Tibial artery (tissue), 4 donors: ENCODE measurements around the gene SPACA4.
A peak's percentile ranks its signal among the peaks of the same experiment; 100 is the strongest.

Experiments
- DNase-seq, 2 donors: peaks; one replicate each; pipeline ENCODE4 v3.0.0-alpha.2; 2019
- H3K27ac ChIP-seq, 2 donors: fragments of 200-600 bp; sonication (generic) in 1 of 2; 1 replicate in 1 of 2; 2 replicates in 1 of 2; pipeline ENCODE4 v1.5.1; 2018 to 2019; ENCODE audit warnings: mild to moderate bottlenecking in 1 of 2
- H3K27me3 ChIP-seq, 2 donors: fragments of 200-600 bp; sonication (generic) in 1 of 2; one replicate each; pipeline versions ENCODE4 v1.5.1 to v1.6.0; 2016 to 2019
- H3K36me3 ChIP-seq, 3 donors: fragments of 200-600 bp; sonication (generic) in 2 of 3; one replicate each; pipeline ENCODE4 v1.5.1; 2016 to 2019; ENCODE audit warnings: mild to moderate bottlenecking in 2 of 3
- H3K4me1 ChIP-seq, 4 donors: fragments of 200-600 bp; sonication (generic) in 2 of 4; 1 replicate in 3 of 4; 2 replicates in 1 of 4; pipeline ENCODE4 v1.5.1; 2016 to 2019
- H3K4me3 ChIP-seq, 2 donors: fragments of 200-600 bp; sonication (generic) in 1 of 2; 1 replicate in 1 of 2; 2 replicates in 1 of 2; pipeline ENCODE4 v1.5.1; 2018 to 2019; ENCODE audit warnings: mild to moderate bottlenecking in 2 of 2
- H3K9me3 ChIP-seq, 3 donors: fragments of 200-600 bp; sonication (generic) in 1 of 3; one replicate each; pipeline ENCODE4 v1.5.1; 2016 to 2019
- intact Hi-C: fragments of 100-400 bp; cut with DNase I; formaldehyde crosslinking; loops from one replicate; pipeline ENCODE4 v1.15.0; 2023; ENCODE audit warnings: low total_unique reads
- TF ChIP-seq, protein P1 (sequence below), 2 experiments: fragments of 200-600 bp in 1 of 2; fragments of 450-650 bp in 1 of 2; IDR thresholded peaks; one replicate each; pipeline ENCODE4 v1.5.1; 2017 to 2019; ENCODE audit warnings: antibody characterized with exemption in 2 of 2, mild to moderate bottlenecking in 1 of 2, moderate library complexity in 1 of 2

Gene SPACA4

DNA sequence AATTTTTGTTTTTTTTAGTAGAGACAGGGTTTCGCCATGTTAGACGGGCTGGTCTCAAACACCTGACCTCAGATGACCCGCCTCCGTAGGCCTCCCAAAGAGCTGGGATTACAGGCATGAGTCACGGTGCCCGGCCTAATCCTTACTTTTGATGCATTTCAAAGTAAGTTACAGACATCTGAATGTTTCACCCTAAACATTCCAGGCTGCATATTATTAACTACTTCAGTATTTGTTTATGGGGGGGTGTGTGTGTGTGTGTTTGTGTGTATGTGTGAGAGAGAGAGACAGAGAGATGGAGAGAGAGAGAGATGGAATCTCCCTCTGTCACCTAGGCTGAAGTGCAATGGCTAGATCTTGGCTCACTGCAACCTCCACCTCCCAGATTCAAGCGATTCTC lies 41.5 kb upstream of the SPACA4 start:
- peaks cover 0 to 14% (median 12%) of the 10 kb centered on the region in 4 donors for H3K4me1 ChIP-seq
- no peak overlapping the region for H3K27ac ChIP-seq
- no peak overlapping the region for H3K4me3 ChIP-seq
- TF ChIP-seq, protein P1, sequence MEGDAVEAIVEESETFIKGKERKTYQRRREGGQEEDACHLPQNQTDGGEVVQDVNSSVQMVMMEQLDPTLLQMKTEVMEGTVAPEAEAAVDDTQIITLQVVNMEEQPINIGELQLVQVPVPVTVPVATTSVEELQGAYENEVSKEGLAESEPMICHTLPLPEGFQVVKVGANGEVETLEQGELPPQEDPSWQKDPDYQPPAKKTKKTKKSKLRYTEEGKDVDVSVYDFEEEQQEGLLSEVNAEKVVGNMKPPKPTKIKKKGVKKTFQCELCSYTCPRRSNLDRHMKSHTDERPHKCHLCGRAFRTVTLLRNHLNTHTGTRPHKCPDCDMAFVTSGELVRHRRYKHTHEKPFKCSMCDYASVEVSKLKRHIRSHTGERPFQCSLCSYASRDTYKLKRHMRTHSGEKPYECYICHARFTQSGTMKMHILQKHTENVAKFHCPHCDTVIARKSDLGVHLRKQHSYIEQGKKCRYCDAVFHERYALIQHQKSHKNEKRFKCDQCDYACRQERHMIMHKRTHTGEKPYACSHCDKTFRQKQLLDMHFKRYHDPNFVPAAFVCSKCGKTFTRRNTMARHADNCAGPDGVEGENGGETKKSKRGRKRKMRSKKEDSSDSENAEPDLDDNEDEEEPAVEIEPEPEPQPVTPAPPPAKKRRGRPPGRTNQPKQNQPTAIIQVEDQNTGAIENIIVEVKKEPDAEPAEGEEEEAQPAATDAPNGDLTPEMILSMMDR (IDR thresholded peaks at IDR 0.05): no peak
- intact Hi-C loops: no loop called here
- DNase-seq: no peak
- peaks cover 0 to 3% of the 10 kb centered on the region in 2 donors for H3K27me3 ChIP-seq
- H3K9me3 ChIP-seq: no peaks in the 10 kb centered on the region
- H3K36me3 ChIP-seq: no peaks in the 10 kb centered on the region

DNA sequence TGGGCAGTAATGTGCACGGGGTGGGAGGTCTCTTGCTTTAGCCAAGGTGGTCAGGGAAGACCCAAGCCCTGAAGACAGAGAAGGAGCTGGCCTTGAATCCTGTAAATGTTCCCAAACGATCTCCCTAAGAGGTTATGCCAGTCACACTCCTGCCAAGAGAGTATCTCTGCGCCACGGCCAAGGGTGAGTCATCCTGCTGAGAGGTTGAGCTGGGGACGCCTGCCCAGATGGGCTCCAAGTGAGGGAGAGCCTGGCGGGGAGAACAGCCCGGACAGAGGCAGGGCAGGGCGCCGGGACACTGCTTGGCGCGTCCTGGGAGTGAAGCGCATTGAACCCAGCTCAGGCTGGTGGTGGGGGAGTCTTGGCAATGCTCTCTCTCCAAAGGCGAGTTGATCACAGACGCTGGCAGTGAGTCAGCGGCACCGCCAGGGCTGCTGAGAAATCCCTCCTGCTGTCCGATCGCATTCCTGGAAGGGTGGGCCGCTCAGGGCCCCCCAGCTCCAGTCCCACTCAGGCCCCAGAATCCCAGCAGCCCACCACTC lies 38.1 kb upstream of the SPACA4 start:
- Histone ChIP-seq H3K27ac (peak overlapping the region in 1 of 2 donors; percentile 55), H3K36me3 (no peaks in the 10 kb centered on the region), H3K9me3 (no peaks in the 10 kb centered on the region), H3K27me3 (no peaks in the 10 kb centered on the region), H3K4me1 (peaks cover 0 to 14% (median 12%) of the 10 kb centered on the region in 4 donors), H3K4me3 (peak overlapping the region in 1 of 2 donors; percentile 1)
- DNase-seq: peak; percentile 89 to 91
- intact Hi-C loops: no loop called here
- TF ChIP-seq, protein P1 (IDR thresholded peaks at IDR 0.05): no peak

DNA sequence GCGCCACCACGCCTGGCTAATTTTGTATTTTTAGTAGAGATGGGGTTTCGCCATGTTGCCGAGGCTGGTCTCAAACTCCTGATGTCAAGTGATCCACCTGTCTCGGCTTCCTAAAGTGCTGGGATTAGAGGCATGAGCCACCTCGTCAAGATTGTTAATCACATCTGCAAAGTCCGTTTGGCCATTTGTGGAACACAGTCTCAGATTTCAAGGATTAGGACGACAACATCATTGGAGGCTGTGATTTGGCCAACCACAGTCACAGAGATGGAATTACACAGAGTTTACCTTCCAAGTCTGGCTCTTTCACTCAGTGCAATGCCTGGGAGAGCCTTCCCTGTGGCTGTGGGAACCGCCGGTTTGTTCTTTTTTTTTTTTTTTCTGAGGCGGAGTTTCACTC lies 36.7 kb upstream of the SPACA4 start:
- H3K4me3 ChIP-seq: no peak overlapping the region
- no peaks in the 10 kb centered on the region for H3K27me3 ChIP-seq
- no peaks in the 10 kb centered on the region for H3K9me3 ChIP-seq
- H3K36me3 ChIP-seq: no peaks in the 10 kb centered on the region
- TF ChIP-seq, protein P1 (IDR thresholded peaks at IDR 0.05): no peak
- H3K27ac ChIP-seq: no peak overlapping the region
- H3K4me1 ChIP-seq: peaks cover 0 to 14% (median 12%) of the 10 kb centered on the region in 4 donors
- intact Hi-C loops: no loop called here
- peak in 1 of 2 donors; percentile 23 for DNase-seq

DNA sequence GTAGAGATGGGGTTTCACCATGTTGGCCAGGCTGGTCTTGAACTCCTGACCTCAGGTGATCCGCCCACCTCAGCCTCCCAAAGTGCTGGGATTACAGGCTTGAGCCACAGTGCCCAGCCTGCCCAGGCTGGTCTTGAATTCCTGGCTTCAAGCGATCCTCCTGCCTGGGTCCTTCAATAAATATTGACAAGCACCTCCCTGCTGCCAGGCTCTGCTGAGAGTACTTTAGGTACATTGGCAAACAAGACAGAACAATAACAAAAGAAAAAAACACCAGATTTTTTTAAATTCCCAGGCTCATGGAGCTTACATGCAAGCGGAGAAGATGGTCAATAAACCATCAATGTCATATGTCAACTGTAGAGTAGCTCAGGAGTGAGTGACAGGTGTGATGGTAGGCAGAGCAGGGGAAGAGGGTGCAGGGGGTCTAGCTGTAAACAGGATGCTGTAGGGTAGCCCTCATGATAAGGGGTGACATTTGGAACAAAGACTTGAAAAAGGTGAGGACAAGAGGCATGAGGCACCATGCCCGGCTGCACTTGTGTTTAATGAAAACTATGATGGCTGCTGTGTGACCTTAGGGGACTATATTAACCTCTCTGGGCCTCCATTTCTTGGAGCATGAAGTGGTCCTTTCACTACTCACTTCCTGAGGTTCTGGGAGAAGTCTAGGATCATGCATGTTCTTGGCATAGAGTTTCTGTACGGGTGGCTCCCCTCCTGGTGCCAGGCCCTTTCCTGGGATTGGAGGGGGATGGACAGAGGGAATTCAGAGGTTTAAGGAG lies 35.0 kb upstream of the SPACA4 start:
- H3K9me3 ChIP-seq: no peaks in the 10 kb centered on the region
- DNase-seq: no peak
- H3K27me3 ChIP-seq: no peaks in the 10 kb centered on the region
- H3K36me3 ChIP-seq: no peaks in the 10 kb centered on the region
- peaks cover 0 to 14% (median 12%) of the 10 kb centered on the region in 4 donors for H3K4me1 ChIP-seq
- TF ChIP-seq, protein P1 (IDR thresholded peaks at IDR 0.05): no peak
- intact Hi-C loops: no loop called here
- H3K27ac ChIP-seq: no peak overlapping the region
- no peak overlapping the region for H3K4me3 ChIP-seq

DNA sequence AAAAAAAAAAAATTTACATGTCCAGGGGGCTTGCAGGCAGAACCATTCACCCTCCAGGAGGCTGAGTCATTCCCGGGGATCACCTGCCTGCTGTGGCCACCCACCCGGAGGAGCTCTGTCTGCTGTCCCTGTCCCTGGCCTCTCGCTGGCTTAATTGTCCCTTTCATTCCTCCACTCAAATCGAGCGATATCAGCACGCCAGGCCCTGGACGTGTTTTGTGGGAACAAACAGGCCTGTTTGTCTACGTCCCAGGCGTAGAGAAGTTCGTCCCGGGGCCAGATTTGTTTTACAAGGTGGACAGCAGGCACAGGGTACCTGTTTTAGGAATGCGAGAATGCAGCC lies 33.4 kb upstream of the SPACA4 start:
- TF ChIP-seq, protein P1 (IDR thresholded peaks at IDR 0.05): no peak
- Histone ChIP-seq H3K36me3 (no peaks in the 10 kb centered on the region), H3K4me1 (peaks cover 0 to 7% (median 6%) of the 10 kb centered on the region in 4 donors), H3K27ac (no peak overlapping the region), H3K9me3 (no peaks in the 10 kb centered on the region), H3K27me3 (no peaks in the 10 kb centered on the region), H3K4me3 (no peak overlapping the region)
- intact Hi-C loops: no loop called here
- DNase-seq: no peak
